ENCODE data around the gene KLF14.
"Not testable (repeated sequence)": the region's sequence is repeated elsewhere in the genome, so short reads cannot be mapped to it uniquely, and the experiment has no call there.

KLF14 gene

DNA sequence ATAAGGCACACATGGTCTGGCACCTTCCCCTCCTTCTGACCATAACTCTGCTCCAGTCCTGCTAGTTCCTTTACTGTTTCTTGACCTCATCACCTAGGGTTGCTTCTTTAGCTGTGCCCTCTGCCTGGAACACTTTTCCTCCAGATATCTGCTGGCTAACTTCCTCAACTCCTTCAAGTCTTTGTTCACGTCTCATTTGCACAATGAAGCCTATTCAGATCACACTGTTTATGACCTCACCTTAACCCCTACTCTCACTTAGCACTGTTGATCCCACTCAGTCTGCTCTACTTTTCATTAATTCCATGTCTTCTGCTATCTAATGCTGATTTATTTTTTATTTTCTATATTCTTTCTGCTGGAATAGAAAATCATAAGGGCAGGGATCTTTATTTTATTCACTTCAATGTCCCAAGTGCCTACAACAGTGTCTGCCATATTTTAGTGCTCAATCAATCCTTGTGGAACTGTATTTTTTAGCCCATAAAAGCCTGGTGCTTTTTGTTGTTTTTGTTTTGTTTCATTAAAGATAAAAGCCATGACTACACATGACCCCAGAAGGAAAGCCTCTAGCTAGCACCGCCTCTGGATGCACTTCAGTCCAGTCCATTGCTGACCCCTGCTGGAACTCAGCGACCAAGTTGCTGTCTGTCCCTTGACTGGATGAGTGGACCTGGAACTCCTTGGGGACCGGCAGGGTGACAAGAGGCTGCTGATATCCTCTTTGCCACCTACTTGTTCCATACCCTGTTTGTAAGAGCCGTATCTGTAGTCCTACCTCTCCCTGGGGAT is 12.3 kb downstream of the KLF14 start:
- intact Hi-C loops (cut with DNase I) = loop anchor here (2.0 to 10.0 kb wide), 2 partner anchors 477 to 649 kb away; no protein-coding TSS in a partner anchor
- peak in 8 of 10 donors; percentile 59 to 94 (median 72) for DNase-seq

GRCh38 chr7:130719541-130719940 is 14.5 kb downstream of the KLF14 start:
- no peak for DNase-seq

GRCh38 chr7:130712416-130712815 is 21.6 kb downstream of the KLF14 start:
- DNase-seq = no peak
- intact Hi-C loops (cut with DNase I) = no loop called here

More at GRCh38 chr7:130719541-130719940, 14.5 kb downstream of the KLF14 start:
- intact Hi-C loops (cut with DNase I) = no loop called here

DNA sequence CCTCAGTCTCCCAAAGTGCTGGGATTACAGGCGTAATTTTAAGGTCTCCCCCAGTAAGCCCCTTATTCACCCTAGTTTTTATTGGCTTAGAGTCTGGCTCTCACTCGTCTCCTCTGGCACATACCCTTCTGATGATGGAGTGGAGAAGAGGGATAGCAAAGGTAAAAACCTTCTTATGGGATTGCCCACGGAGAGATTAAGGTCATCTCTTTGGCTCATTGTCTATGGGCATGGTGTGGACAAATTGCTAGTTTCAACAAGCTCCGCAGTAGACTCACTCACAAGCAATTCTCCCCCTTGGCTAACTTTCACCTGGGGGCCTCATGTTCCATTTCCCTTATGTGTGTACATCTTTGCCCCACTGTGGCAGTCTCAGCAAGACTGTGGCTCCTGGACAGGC is 25.2 kb downstream of the KLF14 start:
- intact Hi-C loops (cut with DNase I) = no loop called here
- no peak for DNase-seq

GRCh38 chr7:130708001-130708400 is 26.0 kb downstream of the KLF14 start:
- DNase-seq = no peak
- intact Hi-C loops (cut with DNase I) = no loop called here

- DNase-seq = no peak
- intact Hi-C loops (cut with DNase I) = no loop called here
These were observed 30.2 kb downstream of the KLF14 start for GRCh38 chr7:130703851-130704250.

DNA sequence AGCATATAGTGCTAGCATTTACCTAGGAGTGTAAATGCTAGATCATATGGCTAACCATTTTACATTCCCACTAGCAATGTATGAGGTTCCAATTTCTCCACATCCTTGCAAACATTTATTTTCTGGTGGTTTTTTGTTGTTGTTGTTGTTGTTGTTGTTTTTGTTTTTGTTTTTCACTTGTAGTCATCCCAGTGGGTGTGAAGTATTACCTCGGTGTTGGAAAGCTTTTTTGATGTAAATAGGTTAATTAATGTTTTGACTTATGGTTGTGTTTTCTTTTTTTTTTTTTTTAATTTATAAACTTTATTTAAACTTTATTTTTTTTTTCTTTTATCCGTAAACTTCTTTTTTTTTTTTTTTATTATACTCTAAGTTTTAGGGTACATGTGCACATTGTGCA is 32.4 kb downstream of the KLF14 start:
- intact Hi-C loops (cut with DNase I) = no loop called here
- no peak for DNase-seq

GRCh38 chr7:130700760-130701159 is 33.2 kb downstream of the KLF14 start:
- intact Hi-C loops (cut with DNase I) = no loop called here
- no peak for DNase-seq

DNA sequence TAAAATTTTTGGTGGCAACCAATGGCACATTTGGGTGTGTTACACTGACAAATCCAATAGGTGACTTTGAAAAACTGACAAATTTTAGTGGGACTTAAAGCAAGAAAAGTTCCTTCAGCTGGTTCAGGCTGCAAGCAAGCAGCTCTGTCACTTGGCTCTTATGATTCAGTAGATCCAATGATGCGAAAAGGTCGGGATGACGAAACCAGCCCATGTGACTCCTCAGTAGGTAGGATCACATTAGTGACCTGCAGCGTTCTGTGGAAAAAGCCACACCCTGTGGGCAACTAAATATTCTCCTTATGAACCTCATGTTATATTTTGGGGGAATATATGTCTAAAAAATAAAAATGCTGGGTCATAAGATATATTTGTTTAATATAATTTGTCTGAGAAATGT is 34.3 kb downstream of the KLF14 start:
- intact Hi-C loops (cut with DNase I) = no loop called here
- DNase-seq = no peak

- DNase-seq = no peak
- intact Hi-C loops (cut with DNase I) = no loop called here
These were observed 36.2 kb downstream of the KLF14 start for GRCh38 chr7:130697820-130698219.

DNA sequence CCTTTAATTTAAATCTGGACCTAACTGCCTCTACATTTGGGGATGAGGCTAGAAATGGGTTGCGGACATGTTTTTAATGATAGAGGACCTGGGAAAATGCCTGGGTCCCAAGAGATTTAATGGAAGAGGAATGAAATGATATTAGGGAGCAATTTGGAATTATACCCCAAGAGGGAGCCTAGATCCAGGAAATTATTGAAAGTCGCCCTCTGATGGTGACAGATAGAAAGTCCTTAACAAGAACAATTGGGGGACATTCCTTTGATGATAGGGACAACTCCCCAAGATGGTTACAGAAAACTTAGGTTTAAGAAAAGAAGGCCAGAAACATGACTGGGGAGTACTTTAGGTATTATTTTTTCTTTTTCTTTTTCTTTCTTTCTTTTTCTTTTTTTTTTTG is 38.2 kb downstream of the KLF14 start:
- no peak for DNase-seq
- intact Hi-C loops (cut with DNase I) = no loop called here

- intact Hi-C loops (cut with DNase I); DNase-seq: not testable (repeated sequence)
These were observed 41.6 kb downstream of the KLF14 start for GRCh38 chr7:130692396-130692795.

DNA sequence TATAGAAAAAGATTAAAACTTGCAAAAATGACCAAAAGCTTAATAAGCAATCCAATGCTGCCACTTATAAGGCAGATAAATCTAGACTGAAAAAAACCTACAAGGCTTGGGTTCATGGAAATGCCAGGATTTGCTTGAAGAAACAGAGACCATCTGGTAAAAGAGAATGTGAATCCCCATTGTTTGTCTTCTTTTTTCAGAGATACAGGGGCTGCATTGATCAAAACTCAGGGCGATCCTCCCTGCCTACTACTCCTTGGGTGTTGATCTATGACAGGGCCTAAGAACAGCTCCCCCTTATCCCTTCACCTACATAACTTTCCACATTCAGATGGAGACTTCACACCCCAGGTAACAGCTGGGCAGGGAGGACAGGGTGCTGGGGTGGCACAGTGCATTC is 44.3 kb downstream of the KLF14 start:
- intact Hi-C loops (cut with DNase I) = no loop called here
- DNase-seq = no peak

- intact Hi-C loops (cut with DNase I) = no loop called here
- DNase-seq = no peak
These were observed 51.0 kb downstream of the KLF14 start for GRCh38 chr7:130683026-130683425.

All from posterior cingulate gyrus (tissue), 11 donors.